OCI-LY7 (cell line): Measurements from ENCODE around the gene KIAA0513.

Source experiments
- EZH2phosphoT487 ChIP-seq: fragments of 200-600 bp; sonication (generic); IDR thresholded peaks from 2 replicates; pipeline ENCODE4 v1.6.1; 2018; ENCODE audit warnings: low read depth, borderline replicate concordance, mild to moderate bottlenecking, mixed run types, antibody characterized with exemption, low read length, moderate library complexity, mixed read lengths
- TF ChIP-seq, protein P1 (sequence below): fragments of 200-600 bp; sonication (generic); conservative IDR thresholded peaks from 2 replicates; pipeline ENCODE4 v1.5.1; 2014; ENCODE audit warnings: mild to moderate bottlenecking, antibody characterized with exemption, low read length, moderate library complexity, mixed read lengths

DNA sequence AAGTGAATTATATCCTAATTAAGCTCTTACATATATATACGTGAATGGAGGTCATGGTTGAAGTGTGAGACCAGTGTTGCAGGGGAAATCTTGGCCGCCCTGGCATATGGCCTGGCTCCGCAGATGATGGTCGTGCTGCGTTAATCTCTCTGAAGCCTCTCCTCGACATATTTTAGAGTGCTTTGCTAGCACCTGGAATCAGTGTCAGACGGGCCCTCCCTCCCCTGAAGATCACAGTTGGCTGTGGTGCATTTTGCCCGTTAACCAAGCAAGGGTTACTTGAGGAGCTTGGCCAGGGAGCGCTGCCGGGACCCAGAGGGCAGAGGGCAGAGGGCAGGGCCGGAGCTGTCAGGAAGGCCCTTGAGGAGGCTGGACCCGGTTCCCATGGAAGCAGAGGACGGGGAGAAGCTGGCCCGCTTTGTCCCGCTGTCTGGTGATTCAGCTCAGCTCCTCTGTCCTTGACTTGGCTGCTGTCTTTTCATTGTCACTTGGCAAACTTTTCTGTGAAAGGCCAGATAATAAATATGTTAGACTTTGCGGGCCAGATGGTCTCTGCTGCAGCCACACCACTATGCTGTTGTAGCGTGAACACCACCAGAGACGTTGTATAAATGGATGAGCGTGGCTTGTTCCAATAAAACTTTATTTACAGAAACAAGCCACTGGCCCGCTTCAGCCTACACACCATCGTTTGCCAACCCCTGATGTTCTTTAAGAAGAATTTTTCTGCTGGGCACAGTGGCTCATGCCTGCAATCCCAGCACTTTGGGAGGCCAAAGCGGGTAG, 52.4 kb downstream of the KIAA0513 start:
- TF ChIP-seq, protein P1, sequence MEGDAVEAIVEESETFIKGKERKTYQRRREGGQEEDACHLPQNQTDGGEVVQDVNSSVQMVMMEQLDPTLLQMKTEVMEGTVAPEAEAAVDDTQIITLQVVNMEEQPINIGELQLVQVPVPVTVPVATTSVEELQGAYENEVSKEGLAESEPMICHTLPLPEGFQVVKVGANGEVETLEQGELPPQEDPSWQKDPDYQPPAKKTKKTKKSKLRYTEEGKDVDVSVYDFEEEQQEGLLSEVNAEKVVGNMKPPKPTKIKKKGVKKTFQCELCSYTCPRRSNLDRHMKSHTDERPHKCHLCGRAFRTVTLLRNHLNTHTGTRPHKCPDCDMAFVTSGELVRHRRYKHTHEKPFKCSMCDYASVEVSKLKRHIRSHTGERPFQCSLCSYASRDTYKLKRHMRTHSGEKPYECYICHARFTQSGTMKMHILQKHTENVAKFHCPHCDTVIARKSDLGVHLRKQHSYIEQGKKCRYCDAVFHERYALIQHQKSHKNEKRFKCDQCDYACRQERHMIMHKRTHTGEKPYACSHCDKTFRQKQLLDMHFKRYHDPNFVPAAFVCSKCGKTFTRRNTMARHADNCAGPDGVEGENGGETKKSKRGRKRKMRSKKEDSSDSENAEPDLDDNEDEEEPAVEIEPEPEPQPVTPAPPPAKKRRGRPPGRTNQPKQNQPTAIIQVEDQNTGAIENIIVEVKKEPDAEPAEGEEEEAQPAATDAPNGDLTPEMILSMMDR, result no peak
- no peak for TF ChIP-seq EZH2phosphoT487
